Measurements from ENCODE around the gene ZYG11A. TPM values are rescaled to one million over a fixed set of nuclear protein-coding genes. Genes with fewer than 3 reads are reported as not detected.
"Not testable (repeated sequence)": the region's sequence is repeated elsewhere in the genome, so short reads cannot be mapped to it uniquely, and the experiment has no call there.

Gene ZYG11A
- total RNA-seq, 1 donor from 2014 or later, result 0.19 TPM

- TF ChIP-seq CTCF (conservative IDR thresholded peaks at IDR 0.05), result no peak
- Mint-ChIP-seq H3K4me3 (no peak overlapping the region), H3K27ac (ENCODE audit: unreplicated experiment) (no peak overlapping the region), H3K36me3 (ENCODE audit: low read depth) (no peaks in the 10 kb centered on the region), H3K27me3 (ENCODE audit: low read depth) (no peaks in the 10 kb centered on the region), H3K4me1 (no peaks in the 10 kb centered on the region), H3K9me3 (no peaks in the 10 kb centered on the region)
- no peak for DNase-seq (ENCODE audit: low read depth, low spot score)
These were observed 20.3 kb downstream of the ZYG11A start for GRCh38 chr1:52862666-52863458.

DNA sequence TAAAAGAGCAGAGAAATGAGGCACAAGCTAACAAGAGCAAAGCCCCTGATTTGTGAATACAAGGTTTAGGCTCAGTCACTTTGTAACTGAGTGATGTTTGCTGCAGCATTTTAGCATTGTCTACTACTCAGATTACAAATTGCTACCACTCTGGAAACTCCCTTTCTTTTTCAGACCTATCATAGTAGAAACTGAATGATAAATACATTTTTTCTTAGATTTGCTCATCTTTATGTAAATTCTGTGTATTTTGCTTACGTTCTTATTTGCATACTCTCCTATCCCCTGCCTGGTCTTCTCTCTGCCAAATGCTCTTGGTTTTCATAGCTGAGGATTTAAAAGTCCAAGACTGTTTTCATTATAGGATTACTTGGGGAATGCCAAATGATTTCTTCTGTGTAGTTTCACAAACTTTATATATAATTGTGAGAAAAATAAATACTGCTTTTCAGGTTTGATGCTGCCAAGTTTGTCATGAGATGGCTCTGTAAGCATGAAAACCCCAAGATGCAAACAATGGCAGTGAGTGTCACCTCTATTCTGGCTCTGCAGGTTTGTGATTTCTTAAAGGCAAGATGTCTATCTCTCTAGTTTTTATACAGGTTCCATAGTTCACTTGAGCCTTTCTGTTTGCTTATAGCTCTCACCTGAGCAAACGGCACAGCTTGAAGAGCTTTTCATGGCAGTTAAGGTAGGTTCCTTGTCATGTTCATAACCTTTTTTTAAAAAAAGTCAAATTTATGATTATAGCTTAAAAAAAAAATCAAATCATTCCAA lies 24.7 kb downstream of the ZYG11A start:
- Mint-ChIP-seq H3K27me3 (ENCODE audit: low read depth) (no peaks in the 10 kb centered on the region), H3K36me3 (ENCODE audit: low read depth) (no peaks in the 10 kb centered on the region), H3K9me3 (no peaks in the 10 kb centered on the region), H3K4me1 (no peaks in the 10 kb centered on the region), H3K27ac (ENCODE audit: unreplicated experiment) (no peak overlapping the region), H3K4me3 (no peak overlapping the region)
- no peak for DNase-seq (ENCODE audit: low read depth, low spot score)
- no peak for TF ChIP-seq CTCF (conservative IDR thresholded peaks at IDR 0.05)

- H3K9me3 Mint-ChIP-seq; H3K27ac Mint-ChIP-seq (ENCODE audit: unreplicated experiment); DNase-seq (ENCODE audit: low read depth, low spot score); H3K4me3 Mint-ChIP-seq; H3K4me1 Mint-ChIP-seq; H3K36me3 Mint-ChIP-seq (ENCODE audit: low read depth); H3K27me3 Mint-ChIP-seq (ENCODE audit: low read depth): not testable (repeated sequence)
These were observed 27.2 kb downstream of the ZYG11A start for GRCh38 chr1:52869727-52870126.

DNA sequence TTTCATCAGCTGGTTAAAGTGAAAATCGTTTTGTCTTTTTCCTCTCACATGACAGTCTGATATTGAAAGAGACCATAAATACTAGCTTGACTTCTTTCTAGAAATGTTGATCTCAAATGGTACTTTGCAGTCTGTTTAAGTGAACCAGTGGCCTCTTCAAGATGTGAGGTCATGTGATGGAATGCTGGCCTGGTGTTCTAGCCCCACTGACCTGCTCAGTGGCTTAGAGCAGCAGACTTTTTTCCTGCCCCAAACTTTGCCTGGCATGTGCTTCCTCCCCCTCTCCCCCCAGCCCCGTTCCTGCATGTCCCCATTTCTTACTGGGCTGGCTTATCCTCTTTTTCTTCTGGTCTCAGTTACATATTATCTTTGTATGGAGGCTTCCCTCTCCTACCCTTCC lies 34.3 kb downstream of the ZYG11A start:
- no peaks in the 10 kb centered on the region for H3K36me3 Mint-ChIP-seq (ENCODE audit: low read depth)
- TF ChIP-seq CTCF (conservative IDR thresholded peaks at IDR 0.05), result no peak
- no peak overlapping the region for H3K27ac Mint-ChIP-seq (ENCODE audit: unreplicated experiment)
- no peaks in the 10 kb centered on the region for H3K4me1 Mint-ChIP-seq
- no peak overlapping the region for H3K4me3 Mint-ChIP-seq
- no peak for DNase-seq (ENCODE audit: low read depth, low spot score)
- no peaks in the 10 kb centered on the region for H3K27me3 Mint-ChIP-seq (ENCODE audit: low read depth)
- no peaks in the 10 kb centered on the region for H3K9me3 Mint-ChIP-seq

DNA sequence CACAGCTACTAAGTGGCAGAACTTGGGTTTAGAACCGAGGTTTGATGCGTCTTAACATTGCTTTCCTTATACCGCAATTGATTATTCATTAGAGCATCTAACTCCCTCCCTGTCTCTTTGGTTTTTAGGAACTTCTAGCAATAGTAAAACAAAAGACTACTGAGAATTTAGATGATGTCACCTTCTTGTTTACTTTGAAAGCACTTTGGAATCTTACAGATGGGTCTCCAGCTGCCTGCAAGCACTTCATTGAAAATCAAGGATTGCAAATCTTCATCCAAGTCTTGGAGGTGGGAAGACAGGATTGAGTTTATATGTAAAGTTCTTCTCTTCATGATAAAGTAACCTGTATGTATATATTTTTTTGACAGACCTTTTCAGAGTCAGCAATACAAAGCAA lies 35.0 kb downstream of the ZYG11A start:
- no peak overlapping the region for H3K4me3 Mint-ChIP-seq
- no peaks in the 10 kb centered on the region for H3K9me3 Mint-ChIP-seq
- DNase-seq (ENCODE audit: low read depth, low spot score), result no peak
- no peaks in the 10 kb centered on the region for H3K27me3 Mint-ChIP-seq (ENCODE audit: low read depth)
- TF ChIP-seq CTCF (conservative IDR thresholded peaks at IDR 0.05), result no peak
- H3K27ac Mint-ChIP-seq (ENCODE audit: unreplicated experiment), result no peak overlapping the region
- H3K36me3 Mint-ChIP-seq (ENCODE audit: low read depth), result no peaks in the 10 kb centered on the region
- H3K4me1 Mint-ChIP-seq, result no peaks in the 10 kb centered on the region

DNA sequence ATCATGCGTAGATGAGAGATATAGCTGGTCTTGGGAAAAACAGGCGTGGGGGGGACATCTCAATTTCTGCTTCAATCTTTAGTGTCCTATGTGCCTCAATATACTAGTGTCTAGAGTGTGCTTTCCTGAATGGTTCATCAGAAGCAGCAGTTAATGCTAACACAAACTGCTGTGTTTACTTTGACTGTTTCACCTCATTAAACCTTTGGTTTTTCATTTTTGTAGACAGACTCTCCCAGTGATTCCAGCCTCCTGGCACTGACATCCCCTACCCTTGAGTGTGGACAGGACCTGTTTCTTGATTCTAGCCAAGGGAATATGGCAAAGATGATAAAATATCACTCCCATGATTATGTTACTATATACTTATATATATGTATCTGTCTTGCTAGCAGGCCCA lies 37.6 kb downstream of the ZYG11A start:
- TF ChIP-seq CTCF (conservative IDR thresholded peaks at IDR 0.05), result no peak
- H3K4me1 Mint-ChIP-seq, result no peaks in the 10 kb centered on the region
- no peak overlapping the region for H3K27ac Mint-ChIP-seq (ENCODE audit: unreplicated experiment)
- no peaks in the 10 kb centered on the region for H3K36me3 Mint-ChIP-seq (ENCODE audit: low read depth)
- H3K27me3 Mint-ChIP-seq (ENCODE audit: low read depth), result no peaks in the 10 kb centered on the region
- no peaks in the 10 kb centered on the region for H3K9me3 Mint-ChIP-seq
- DNase-seq (ENCODE audit: low read depth, low spot score), result no peak
- H3K4me3 Mint-ChIP-seq, result no peak overlapping the region
